ENCODE data around the gene RPS23. TPM values are rescaled to one million over a fixed set of nuclear protein-coding genes. Genes with fewer than 3 reads are reported as not detected.
A peak's percentile ranks its signal among the peaks of the same experiment; 100 is the strongest.

RPS23 gene
- total RNA-seq, 1 experiment from 2014 or later, result 2,206 TPM

- Histone ChIP-seq H3K4me2 (ENCODE audit: low read length) (no peak overlapping the region), H3K4me1 (ENCODE audit: control insufficient read depth in 1 of 2, insufficient read depth in 2 of 2, low read length in 2 of 2) (peaks cover 4% of the 10 kb centered on the region in 2 experiments), H3K36me3 (ENCODE audit: control insufficient read depth in 1 of 2, insufficient read depth in 2 of 2, low read length in 2 of 2) (no peaks in the 10 kb centered on the region), H3K4me3 (replicated peaks in 1 of 2; ENCODE audit: low read depth in 1 of 2, low read length in 2 of 2) (no peak overlapping the region), H4K20me1 (ENCODE audit: insufficient read depth) (no peaks in the 10 kb centered on the region; the same call in 1 of the 2 replicates), H3K27ac (ENCODE audit: low read depth, low read length) (no peak overlapping the region), H3K9me2 (ENCODE audit: insufficient read depth) (no peaks in the 10 kb centered on the region), H3K9ac (ENCODE audit: low read length) (no peak overlapping the region), H3K27me3 (ENCODE audit: insufficient read depth, low read length) (no peaks in the 10 kb centered on the region), H3K79me2 (ENCODE audit: insufficient read depth, low read length) (no peaks in the 10 kb centered on the region), H3K9me3 (ENCODE audit: control insufficient read depth in 1 of 2, insufficient read depth in 1 of 2, low read depth in 1 of 2, low read length in 2 of 2) (no peaks in the 10 kb centered on the region), H2AFZ (ENCODE audit: low read depth, low read length, poor library complexity, severe bottlenecking) (no peak overlapping the region)
- DNase-seq (ENCODE audit: low read depth, low spot score) (no peak), ATAC-seq (peak; percentile 33; the same call in 1 of the 2 replicates)
- intact Hi-C loops (cut with micrococcal nuclease), result no loop called here
- TF ChIP-seq SP1 (IDR thresholded peaks at IDR 0.05; ENCODE audit: low read depth) (no peak), CTCF (IDR thresholded peaks at IDR 0.05 in 2 of 3, conservative IDR thresholded peaks at IDR 0.05 in 1 of 3; ENCODE audit: borderline replicate concordance in 1 of 3, insufficient read depth in 1 of 3, low read depth in 2 of 3, low read length in 2 of 3) (no peak), ZNF274 (IDR thresholded peaks at IDR 0.05; ENCODE audit: low read depth, low read length) (no peak), EZH2 (IDR thresholded peaks at IDR 0.05) (no peak), RAD21 (IDR thresholded peaks at IDR 0.05; ENCODE audit: low read depth) (no peak), MAX (IDR thresholded peaks at IDR 0.05) (no peak), TCF7L2 (IDR thresholded peaks at IDR 0.05; ENCODE audit: borderline replicate concordance, extremely low read depth, insufficient read depth, insufficient read length) (no peak), JUND (IDR thresholded peaks at IDR 0.05) (no peak), POLR2AphosphoS5 (IDR thresholded peaks at IDR 0.05; ENCODE audit: low read depth, low read length) (no peak), REST (IDR thresholded peaks at IDR 0.05; ENCODE audit: low read depth) (no peak), SRF (IDR thresholded peaks at IDR 0.05; ENCODE audit: low read depth) (no peak), POLR2A (IDR thresholded peaks at IDR 0.05; ENCODE audit: borderline replicate concordance, extremely low read depth, insufficient read depth, insufficient read length) (no peak), ZFX (IDR thresholded peaks at IDR 0.05) (no peak), ELF1 (IDR thresholded peaks at IDR 0.05; ENCODE audit: borderline replicate concordance, low read depth) (no peak), SIN3A (IDR thresholded peaks at IDR 0.05; ENCODE audit: low read depth) (no peak), CEBPB (IDR thresholded peaks at IDR 0.05; ENCODE audit: low read depth) (no peak)
- ChIA-PET CTCF (no interaction called here), POLR2A (interaction anchor here (1.5 kb wide), 1 partner anchor 29 kb away, joined by 3 read pairs; the partner anchor contains the start of gene RPS23), RAD21 (ENCODE audit: low non-redundant PET in 1 of 2, low total read pairs in 2 of 2, uncharacterized antibody in 2 of 2, unreplicated experiment in 2 of 2) (no interaction called here)
- BruUV-seq (replicated peaks), result no TSS peak
Observed at GRCh38 chr5:82307451-82307850, 29.3 kb upstream of the RPS23 start.
